Fibroblast of upper back skin (primary cell): ENCODE data around the gene ETV7.

ENCODE experiments used
- DNase-seq: peaks from one replicate; pipeline ENCODE4 v3.0.0-alpha.2; 2013

ETV7 gene

DNA sequence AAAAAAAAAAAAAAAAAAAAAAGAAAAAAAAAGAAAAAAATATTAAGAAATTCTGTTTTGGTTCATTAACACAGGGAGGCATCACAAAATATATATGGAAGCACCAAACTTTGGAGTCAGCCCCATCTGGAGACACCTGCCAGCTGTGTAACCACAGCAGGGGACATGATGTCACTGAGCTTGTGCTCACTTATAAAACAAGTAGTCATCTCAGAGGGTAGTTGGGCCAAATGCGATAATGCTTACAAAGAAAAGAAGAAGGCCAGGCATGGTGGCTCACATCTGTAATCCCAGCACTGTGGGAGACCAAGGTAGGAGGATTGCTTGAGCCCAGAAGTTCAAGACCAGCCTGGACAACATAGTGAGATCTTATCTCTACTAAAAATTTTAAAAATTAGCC lies 49.7 kb downstream of the ETV7 start:
- no peak for DNase-seq

DNA sequence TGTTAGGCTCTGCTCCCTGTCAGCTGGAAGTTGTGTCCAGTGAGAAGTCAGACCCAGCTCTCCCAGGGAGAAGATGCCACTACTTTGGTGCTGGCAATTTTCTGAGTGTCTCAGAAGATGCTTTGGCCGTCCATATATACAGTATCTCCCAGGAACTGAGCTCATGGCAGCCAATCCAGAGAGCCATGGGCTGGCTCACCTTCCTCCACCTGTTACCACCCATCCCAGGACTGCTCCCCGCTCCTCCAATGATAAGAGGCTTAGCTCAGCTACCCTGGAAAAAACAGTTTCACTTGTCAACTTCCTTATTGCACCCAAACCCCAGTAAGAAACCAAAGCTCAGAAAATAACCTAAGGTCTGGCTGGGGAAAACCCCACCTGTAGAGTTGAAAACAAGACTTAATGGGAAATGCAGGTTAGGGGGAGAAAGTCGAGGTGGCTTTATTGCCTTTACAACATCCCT lies 50.7 kb downstream of the ETV7 start, which contains the start of gene BNIP5:
TSS of gene BNIP5 (minus strand) at position 110 of the 463 bp plus-strand sequence. CDS start 6,198 bp downstream, outside the sequence.
- DNase-seq: no peak

DNA sequence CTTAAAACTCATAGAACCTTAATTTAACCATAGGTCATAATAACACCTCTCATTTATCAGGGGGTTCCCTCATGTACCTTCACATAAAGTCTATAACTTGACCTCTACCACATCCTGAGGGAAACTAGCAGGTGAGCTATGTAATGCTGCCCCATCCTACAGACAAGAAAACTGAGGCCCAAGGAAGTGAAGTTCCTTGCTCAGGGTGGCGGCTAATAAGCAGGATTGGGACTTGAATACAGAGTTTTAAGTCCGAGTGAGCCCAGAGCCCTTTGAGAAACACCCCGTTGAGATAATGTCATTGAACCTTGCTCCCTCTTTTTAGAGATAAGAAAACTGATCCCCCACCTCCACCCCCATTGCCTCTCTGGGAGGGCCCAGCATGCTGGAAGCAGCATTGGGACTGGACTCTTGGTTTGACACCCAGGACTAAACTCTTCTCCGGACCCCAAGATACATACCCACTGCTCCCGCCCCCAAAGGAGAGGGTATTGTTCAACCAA lies 51.2 kb downstream of the ETV7 start:
- DNase-seq: no peak

DNA sequence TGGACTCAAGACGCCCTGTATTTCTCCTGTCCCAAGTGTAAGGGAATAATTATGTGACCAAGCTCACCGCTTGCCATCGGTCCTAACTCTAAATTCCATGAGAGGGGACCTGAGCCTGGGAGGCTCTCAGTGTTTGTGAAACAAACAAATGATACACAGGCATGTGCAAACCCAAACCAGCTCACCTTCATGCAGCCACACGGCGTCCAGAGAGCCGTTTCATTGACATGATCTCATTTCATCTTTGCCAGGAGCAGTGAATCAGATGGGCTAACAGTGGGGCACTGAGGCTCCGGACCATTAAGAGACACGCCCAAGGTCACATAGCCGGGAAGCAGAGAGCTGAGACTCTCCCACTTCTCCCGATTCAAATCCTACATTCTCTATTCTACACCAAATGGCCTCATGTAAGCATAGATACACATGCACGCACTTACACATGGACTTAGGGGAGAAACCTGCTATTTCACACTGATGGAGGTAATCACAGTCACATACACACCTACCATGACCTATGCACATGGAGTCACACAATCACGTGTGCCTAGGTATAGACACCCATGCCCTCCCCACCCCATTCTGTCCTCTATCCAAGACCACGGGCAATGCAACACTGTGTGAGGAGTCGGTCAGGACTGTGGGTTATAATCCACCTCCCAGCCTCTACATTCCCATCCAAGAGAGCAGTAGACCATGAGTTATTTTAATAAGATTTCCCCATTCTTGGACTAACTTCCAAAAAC lies 51.8 kb downstream of the ETV7 start:
- DNase-seq: no peak

DNA sequence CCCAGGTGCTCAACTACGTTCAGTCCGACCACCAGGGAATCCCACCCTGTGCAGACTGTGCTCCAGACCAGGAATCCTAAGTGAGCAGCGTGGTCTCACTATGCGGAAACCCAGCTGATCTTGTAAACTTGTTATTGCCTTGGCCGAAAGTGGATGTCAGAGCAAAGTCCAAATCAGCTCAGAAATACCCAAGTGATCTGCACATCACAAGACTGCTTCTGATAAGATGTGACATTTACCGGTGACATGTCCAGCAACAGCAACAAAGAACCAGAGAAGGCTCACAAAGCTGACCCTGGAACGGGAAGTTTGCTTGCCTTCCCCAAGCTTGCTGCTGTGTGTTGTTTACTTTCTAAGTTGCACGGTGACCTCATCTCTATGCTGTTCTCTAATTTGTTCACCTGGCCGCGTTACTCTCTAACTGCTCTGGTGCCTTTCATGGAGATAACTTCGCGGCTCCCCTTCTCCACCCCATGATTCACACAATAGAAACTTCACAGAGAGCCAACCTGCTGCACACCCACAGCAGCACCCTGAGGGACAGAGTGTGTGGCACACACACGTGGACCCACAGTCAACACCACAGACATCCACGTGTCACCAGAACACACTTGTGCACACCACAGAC lies 52.5 kb downstream of the ETV7 start:
- no peak for DNase-seq

DNA sequence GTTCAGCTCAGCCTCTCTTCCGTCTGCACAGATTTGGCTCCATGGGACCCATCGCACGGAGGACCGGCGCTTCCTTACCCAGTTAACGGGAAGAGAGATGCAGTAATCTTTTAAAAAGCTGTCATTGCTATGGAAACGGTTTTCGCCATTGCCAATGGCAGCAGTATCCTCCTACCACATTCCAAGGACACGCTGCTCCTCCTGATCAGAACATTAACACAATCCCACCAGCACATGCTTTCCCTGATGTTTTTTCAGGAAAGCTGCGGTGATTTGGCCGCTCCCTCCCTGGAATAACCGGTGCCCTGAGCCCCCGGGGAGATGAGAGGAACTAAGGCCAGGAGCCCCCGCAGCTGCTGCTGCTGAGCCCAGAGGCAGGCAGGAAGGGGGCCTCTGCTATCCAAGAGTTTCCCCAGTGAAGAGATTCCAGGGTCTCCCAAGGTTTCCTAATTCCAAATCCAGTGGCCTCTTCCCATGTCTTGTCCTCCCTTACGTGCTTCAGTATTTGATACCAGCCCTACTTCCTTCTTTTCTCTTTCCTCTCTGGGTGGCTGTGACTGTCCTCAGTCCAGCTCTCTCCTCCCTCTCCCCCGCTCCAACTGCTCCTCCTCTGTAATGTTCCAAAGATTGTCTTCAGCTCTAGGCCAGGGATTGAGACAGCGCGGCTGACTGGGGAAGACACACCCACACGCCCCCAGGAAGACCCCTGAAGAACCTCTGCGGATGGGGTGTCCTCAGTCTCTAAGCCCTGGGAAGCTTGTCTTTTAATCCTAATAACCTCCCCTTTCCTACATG lies 53.3 kb downstream of the ETV7 start:
- peak; percentile 22 for DNase-seq

DNA sequence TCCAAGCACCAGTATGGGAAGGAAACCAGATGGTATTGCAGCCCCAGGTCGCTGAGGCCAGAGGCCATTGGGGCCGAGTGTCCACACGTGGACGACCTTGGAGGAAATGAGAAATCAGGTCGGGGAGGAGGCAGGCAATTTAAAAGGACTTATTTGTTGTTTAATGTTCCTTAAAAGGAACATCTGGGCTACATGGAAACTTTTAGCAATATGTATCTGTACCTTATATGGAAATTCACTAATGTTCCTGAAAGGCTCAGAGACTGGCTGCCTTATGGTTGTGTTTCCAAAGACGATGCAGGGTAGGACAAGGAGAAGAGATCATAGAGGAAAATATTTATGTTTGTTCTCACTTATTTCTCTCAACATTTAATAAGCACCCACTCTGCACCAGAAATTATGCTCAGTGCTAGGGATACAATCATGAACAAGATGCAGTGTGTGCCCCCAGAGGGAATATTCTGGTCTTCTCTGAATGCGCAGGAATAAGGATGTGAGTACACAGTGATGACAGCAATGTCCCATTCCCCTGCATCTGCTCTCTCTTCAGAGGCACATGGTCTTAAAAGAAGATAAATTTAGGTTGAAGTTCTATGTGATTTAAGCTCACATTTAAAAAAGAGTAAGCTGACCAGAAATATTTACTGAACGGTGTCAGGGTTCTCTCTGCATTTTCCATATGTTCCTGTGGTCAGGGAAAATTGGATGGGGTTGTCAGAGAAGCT lies 54.1 kb downstream of the ETV7 start:
- DNase-seq: no peak

DNA sequence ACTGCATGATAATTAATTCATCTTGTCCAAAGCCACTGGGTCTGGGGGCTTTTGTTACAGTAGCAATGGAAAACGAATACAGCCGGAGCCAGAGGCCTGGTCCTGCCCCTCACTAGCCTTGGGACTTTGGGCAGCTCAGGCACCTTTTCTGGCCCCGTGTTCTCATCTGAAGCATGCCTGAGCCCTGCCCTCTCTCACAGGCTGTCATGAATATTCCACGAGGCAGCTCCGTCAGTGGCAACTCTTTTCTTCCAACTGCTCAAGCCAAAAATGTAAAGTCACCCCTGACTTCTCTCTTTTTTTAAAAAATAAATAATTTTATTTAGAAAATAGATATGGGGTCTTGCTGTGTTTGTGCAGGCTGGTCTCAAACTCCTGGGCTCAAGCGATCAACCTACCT lies 56.1 kb downstream of the ETV7 start:
- no peak for DNase-seq

DNA sequence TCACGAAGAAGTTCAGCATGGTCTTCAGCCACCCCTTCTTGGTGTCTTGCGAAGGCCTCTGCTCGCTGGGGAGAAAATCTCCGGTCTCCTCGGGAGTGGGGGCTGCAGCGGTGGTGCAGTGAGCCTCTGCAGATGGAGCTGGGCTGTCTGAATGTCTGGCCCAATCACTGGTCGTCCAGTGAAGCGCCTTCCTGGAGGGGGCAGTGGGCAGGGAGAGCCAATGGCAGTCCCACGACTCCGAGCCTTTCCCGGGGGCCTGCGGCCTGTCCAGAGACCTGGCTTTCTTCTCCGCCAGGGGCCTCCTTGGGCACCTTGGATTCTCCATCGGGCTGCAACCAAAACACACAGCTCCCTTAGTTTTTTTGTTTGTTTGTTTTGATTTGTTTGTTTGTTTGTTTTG lies 57.1 kb downstream of the ETV7 start:
- DNase-seq: no peak

DNA sequence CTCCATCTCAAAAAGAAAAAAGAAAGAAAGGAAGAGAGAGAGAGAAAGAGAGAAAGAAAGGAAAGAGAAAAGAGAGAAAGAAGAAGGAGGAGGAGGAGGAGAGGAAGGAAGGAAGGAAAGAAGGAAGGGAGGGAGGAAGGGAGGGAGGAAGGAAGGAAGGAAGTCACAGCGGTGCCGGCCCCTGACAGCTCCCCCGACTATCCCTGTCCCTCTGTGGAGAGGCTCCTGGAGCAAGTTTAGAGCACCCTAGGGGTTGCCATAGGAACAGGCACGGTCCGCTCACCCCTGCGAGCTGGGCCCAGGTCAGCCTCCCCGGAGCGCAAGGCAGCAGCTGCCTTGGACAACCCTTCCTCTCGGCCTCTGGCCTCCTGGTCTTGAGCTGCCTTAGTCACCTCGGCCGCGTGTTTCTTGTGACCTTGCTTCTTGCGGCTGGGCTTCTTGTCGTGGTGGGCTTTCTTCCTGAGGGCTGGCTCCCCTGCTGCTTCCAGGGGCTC lies 57.6 kb downstream of the ETV7 start:
- DNase-seq: no peak

DNA sequence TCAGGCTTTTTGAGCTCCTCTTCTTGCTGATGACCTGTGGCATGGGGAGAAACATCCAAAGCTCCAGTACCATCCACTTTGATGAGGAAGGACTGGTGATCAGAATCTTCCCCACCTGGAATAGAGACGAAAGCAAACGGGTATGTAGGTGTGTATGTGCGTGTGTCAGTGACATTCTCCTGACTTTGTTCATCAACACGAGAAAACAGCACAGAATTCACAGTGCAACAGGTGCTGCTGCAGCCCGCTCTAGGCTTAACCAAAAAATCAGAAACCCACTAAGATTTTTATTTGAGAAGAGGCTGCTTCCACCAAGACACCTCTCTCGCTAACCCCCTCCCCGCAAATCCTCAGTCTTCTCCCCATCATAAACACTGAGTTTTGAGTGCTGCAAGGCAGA lies 58.9 kb downstream of the ETV7 start:
- DNase-seq: no peak

DNA sequence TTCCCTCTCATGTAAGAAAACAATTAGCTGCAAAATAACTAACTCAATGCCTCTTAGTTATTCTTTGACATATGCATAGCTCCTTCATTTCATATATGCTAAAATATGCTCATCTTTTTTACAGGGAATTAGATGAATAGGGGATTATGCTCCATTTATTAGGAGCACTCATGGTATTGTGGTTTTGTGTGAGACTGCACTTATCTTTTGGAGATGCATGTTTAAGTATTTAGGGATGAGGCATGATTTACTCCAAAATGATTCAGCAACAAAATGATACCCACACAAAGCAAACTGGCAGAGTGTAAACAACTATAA lies 59.6 kb downstream of the ETV7 start:
- no peak for DNase-seq

DNA sequence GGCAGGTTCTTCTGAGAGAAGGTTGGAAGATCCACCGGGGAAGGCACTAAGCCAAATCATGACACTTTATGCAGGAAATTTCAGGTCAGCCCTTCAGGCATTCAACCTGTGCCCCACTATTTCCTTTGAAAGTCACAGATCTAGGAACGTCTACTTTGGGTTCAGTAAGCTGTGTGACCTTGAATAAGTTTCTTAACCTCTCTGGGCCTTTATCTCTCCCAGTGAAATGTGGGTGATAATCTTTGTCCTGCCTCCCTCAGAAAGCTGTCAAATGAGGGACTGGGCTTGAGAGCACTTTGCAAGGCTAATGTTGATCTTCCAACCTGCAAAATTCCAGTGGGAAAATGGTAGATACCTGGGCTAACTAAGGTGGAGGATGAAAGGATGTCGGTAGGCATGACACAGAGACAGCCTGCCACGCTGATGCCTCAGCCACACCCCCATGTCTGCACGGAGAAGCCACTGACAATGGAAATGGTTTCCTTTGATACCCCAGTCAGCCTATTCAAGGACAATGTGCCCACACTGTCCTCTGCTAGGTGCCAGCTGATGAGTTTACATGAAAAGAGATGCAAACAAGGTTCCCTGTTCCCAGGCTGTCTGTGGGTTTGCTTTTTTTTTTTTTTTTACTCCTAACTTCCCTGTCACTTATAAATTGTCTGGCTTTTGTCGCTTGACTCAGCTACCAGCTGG lies 60.1 kb downstream of the ETV7 start:
- no peak for DNase-seq

DNA sequence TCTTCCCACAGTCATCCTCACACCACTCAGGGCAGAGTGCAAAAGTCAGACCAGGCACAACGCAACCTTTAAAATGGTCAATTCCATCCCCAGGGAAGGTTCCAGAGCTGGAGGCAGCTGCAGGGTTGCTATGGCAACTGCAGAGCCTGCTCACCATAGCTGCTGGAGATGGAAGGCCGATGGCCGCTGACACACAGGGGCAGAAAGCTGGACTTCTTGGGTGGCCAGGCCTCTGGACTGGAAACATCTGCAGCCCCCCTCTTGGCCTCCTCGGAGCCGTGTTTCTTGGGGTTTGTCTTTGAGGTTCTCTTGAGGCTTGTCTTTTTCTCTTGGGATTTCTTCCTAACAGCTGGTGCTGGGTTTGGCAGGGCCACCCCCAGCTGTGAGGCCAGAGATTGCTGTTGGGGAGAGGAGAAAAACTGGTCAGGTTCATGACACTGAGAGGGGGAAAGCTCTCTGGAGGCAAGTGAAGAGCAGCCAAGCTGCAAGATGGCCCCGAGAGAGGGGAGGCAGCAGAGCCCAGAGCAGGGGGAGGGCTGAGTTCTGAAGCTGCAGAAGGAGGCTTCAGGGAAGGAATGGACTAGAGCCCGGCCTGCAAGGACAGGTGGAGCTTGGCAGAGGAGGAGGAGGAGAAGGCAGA lies 61.0 kb downstream of the ETV7 start:
- DNase-seq: peak; percentile 42

DNA sequence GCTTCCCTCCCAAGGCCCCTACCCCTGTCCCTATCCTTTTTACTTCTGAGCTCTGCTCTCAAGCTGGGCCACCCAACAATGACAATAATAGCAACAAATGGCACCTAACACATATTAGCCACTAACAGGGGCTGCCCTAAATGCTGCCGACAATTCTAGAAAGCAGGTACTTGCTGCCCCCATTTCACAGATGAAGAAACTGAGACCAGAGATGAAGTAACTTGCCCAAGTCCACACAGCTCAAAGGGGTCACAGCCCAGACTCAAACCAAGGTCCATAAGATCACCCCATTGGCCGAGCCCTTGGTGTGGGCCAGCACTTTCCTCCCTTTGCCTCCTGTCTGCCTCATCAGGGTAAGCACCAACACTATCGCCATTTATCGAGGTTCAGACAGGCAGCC lies 62.8 kb downstream of the ETV7 start:
- no peak for DNase-seq

DNA sequence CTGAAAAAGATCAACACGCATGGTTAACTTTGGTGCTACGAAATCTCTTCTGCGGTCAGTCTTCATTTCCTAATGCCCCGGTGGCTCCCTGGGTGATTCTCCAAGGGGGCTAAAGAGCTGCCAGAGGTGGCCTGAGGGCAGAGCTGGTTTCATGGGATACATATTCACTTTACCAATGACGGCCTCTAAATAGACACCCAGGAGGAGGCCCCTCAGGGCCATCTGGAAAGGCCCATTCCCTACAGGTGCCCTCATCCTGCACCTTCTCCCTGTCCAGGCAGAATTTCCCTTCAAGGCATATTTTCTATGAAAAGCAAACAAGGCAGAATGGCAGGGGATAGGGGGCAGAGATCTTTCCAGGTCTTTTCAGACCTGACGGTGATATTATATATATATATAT lies 63.3 kb downstream of the ETV7 start:
- DNase-seq: no peak

DNA sequence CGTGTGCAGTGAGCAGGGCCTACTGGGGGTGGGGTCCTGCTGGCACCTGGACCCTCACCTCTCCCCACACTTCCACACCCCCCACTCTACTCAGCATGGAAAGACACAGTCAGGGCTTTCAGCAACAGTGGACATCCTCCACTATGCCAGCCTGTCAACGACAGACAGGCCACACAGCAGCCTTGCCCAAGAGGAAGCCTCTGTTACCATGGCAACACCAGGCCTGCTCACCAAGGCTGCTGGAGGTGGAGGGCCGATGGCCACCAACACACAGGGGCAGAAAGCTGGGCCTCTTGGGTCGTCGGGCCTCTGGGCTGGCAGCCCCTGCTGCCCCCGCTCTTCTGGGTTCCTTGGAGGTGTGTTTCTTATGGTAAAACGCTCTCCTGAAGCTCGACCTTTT lies 64.4 kb downstream of the ETV7 start:
- DNase-seq: no peak

DNA sequence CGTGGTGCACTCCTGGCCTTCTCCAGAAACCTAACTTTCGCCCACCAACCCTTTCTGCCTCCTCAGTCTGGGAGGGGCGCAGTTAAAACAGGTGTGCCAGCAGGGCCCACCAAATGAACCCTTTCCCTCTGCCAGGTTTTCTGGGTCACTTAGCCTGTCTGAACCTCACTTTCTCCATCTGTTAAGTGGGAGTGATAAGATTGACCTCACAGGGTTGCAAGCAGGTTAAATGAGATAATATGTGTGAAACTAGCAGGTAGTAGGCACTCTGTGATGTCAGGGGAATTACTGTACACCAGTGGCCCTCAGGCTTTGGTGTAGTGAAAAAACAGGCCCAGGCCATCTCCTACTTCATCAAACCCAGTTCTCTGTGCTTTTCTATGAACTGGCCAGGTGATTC lies 64.9 kb downstream of the ETV7 start:
- DNase-seq: no peak

DNA sequence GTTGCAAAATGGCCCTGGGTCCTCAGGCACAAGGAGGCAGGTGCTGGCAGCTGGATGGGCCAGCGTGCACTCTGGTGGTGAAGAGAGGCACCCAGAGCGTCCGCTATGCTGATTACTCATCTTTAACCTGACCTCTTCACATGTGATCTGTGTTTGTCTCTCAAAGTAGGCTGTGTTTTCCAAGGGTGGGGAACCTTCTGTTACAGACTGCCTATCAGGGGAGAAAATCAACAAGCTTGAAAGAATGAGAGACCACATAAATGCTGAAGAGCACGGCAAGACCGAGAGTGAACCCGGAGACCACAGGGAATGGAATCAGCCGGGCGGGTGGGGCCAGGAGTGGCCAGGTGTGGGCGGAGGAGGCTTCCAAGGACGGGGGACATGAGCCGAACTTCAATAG lies 67.0 kb downstream of the ETV7 start:
- no peak for DNase-seq

DNA sequence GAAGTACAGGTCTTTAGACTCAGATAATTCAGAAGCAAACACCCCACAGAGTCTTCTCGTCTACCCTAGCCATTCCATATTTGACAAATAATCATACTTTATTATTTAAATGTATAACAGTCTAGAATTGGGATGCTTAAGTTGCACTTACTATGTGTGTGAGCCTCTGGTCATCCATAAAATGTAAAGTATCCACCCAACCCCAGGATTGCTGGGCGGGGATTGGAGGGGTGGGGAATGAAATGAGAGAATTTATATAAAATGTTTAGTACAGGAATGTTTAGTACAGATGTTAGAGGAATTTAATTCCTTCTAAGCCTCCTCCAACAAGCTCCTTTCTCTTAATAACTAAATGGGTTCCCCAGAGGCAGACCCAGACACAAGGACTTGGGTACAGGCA lies 67.6 kb downstream of the ETV7 start:
- DNase-seq: no peak

DNA sequence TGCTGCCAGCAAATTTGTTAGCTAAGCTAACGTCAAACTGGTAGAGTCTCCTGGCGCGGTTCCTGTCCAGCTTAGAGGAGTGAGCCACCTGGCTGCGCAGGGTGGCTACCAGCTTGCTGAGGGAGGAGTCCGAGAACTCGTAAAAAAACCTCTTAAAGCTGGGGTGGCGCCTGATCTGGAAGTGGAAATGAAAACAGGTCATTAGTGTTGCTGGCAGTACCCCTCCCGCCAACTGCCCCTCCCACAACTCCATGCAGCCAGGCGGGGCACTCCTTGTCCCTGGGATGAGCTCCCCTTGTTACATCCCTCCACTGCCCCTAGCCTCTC lies 68.1 kb downstream of the ETV7 start:
- DNase-seq: no peak
